Retinal pigment epithelial cell (primary cell): ENCODE data around the gene STIM1.

Experiments used
- DNase-seq: peaks from one replicate; pipeline ENCODE4 v3.0.0-alpha.2; 2010; ENCODE audit warnings: low read depth
- H3K4me3 ChIP-seq: 2 replicates; pipeline ENCODE4 v1.5.1; 2011; ENCODE audit warnings: mild to moderate bottlenecking, low read length, control low read depth, moderate library complexity
- CTCF ChIP-seq: conservative IDR thresholded peaks from 2 replicates; pipeline ENCODE4 v1.5.1; 2011; ENCODE audit warnings: low read depth, low read length, control low read depth, inconsistent platforms

STIM1 gene

GRCh38 chr11:4019891-4020290 lies 164.4 kb downstream of the STIM1 start:
- no peak overlapping the region for H3K4me3 ChIP-seq
- DNase-seq, result no peak
- no peak for TF ChIP-seq CTCF

DNA sequence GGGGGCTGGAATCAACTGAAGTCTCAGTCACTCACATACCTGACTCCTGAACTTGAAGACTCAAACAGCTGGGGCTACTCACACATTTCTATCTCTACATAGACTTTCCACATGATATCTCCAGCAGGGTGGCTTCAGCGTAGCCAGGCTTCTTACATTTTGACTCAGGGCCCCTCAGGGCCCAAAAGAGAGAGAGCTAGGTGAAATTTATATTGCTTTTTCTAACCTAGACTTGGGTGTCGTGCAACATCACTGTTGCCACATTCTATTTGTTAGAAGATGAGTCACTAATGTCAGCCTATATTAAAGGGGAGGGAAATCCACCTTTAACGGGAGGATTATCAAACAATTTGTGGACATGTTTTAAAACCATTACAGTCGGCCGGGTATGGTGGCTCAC lies 167.2 kb downstream of the STIM1 start:
- no peak for DNase-seq
- TF ChIP-seq CTCF, result no peak
- no peak overlapping the region for H3K4me3 ChIP-seq

- no peak for TF ChIP-seq CTCF
- DNase-seq, result peak; percentile 42
- no peak overlapping the region for H3K4me3 ChIP-seq
These were observed 169.9 kb downstream of the STIM1 start for GRCh38 chr11:4025248-4025966.

GRCh38 chr11:4025967-4026324 lies 170.5 kb downstream of the STIM1 start:
- no peak for TF ChIP-seq CTCF
- H3K4me3 ChIP-seq, result no peak overlapping the region
- DNase-seq, result peak; percentile 56

GRCh38 chr11:4026389-4026788 lies 170.9 kb downstream of the STIM1 start:
- no peak for TF ChIP-seq CTCF
- no peak for DNase-seq
- no peak overlapping the region for H3K4me3 ChIP-seq

DNA sequence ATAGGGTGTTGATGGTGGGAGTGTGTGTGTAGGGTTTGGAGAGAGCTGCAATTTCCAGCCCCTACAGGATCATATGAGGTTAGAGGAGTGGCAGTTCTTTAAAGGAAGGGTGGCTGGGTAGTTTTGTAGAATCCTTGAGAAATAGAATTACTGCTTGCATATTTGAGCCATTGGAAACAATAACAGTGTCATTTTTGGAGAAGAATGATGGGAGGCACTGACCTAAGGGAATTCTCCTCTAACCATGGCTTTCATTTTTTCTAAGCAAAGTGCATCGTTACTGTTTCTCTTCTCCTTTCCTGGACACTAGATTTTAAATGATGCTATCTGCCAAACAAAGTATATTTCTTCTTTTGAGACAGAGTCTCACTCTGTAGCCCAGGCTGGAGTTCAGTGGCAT lies 172.3 kb downstream of the STIM1 start:
- no peak for DNase-seq
- no peak for TF ChIP-seq CTCF
- H3K4me3 ChIP-seq, result no peak overlapping the region

GRCh38 chr11:4030197-4030596 lies 174.7 kb downstream of the STIM1 start:
- H3K4me3 ChIP-seq, result no peak overlapping the region
- no peak for TF ChIP-seq CTCF
- DNase-seq, result no peak
